A549 treated with CpdA at 1 μM for 4 hours (cell line): ENCODE measurements around the gene SAAL1. TPM values are rescaled to one million over a fixed set of nuclear protein-coding genes. Genes with fewer than 3 reads are reported as not detected.

Experiments used
- total RNA-seq: library from RNA; stranded (reverse); fragments of 200-300 nt; extraction: Qiagen RNA extraction; gene quantifications from 5 replicates; pipeline ENCODE4 v1.2.3, GENCODE V29; 2022; ENCODE audit warnings: low read depth

Gene SAAL1
- total RNA-seq, result 37.1 to 42.3 TPM (median 38.6 TPM) in 5 replicates

GRCh38 chr11:18105802-18106574 lies at the start of gene SAAL1:
Gene SAAL1 (minus strand): TSS chr11:18106082. CDS start chr11:18106041, 41 bp downstream.

GRCh38 chr11:18132341-18132740 lies 26.5 kb upstream of the SAAL1 start, which contains the start of gene MRGPRX3:
Gene MRGPRX3 (plus strand): TSS chr11:18132571. CDS start chr11:18137203, 4,632 bp downstream.

GRCh38 chr11:18046116-18046777 lies 59.6 kb downstream of the SAAL1 start, which contains the start of gene TPH1:
Gene TPH1 (minus strand): TSS chr11:18046269. CDS start chr11:18040762, 5,507 bp downstream.

Other genes starting within 250 kb of the SAAL1 start
- 15.9 to 20.7 TPM (median 18.1 TPM) in 5 replicates for gene SERGEF, start 93.0 kb downstream of the SAAL1 start, total RNA-seq
- 0.02 to 0.10 TPM (median 0.08 TPM) in 4 of 5 replicates, not detected in the other for gene TPH1, start 59.8 kb downstream of the SAAL1 start, total RNA-seq
- gene MRGPRX3, start 26.5 kb upstream of the SAAL1 start, total RNA-seq, result 0.41 TPM in 1 of 5 replicates, not detected in the others
- gene MRGPRX4, start 66.8 kb upstream of the SAAL1 start, total RNA-seq, result not detected in 5 replicates
- gene SAA4, start 130.7 kb upstream of the SAAL1 start, total RNA-seq, result not detected in 5 replicates
- 0.07 TPM in 1 of 5 replicates, not detected in the others for gene SAA2, start 142.6 kb upstream of the SAAL1 start, total RNA-seq
- 0.30 to 0.59 TPM (median 0.39 TPM) in 3 of 5 replicates, not detected in the others for gene SAA1, start 160.2 kb upstream of the SAAL1 start, total RNA-seq
- gene HPS5, start 216.1 kb upstream of the SAAL1 start, total RNA-seq, result 12.9 to 14.3 TPM (median 13.1 TPM) in 5 replicates
- gene GTF2H1, start 216.5 kb upstream of the SAAL1 start, total RNA-seq, result 33.1 to 39.9 TPM (median 36.8 TPM) in 5 replicates